ENCODE measurements around the gene ZNF419. TPM values are rescaled to one million over a fixed set of nuclear protein-coding genes. Genes with fewer than 3 reads are reported as not detected.
A peak's percentile ranks its signal among the peaks of the same experiment; 100 is the strongest.

ZNF419 gene
- total and polyA plus RNA-seq, 9 of the 15 experiments (the other 6 are each of a cell fraction or from before 2014, with no cell fraction given), result 0.07 to 5.4 (median 1.5) TPM

DNA sequence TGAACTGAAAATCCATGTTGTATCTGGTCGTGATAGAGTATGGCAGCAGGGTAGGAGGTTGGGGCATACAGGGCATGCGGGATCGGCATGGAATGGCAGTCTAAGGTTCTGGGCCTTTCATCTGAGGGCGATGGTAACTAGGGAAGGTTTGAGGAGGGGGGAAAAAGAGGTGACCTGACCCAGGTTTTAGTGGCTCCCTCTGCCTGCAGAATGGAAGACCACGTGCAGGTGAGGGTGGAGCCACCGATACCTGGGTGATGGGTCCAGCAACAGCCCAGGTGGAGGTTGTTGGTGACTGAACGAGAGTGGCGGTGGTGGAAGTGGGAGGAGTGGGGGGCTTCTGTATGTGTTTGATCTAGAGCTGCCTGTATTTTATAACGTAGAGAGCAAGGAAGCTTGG, 48.6 kb upstream of the ZNF419 start (continued):
- TF ChIP-seq HDAC6 (IDR thresholded peaks at IDR 0.05; ENCODE audit: low read depth, low read length) (no peak), CHCHD3 (CRISPR knock-in tag; IDR thresholded peaks at IDR 0.05) (no peak)

GRCh38 chr19:57441979-57442752, 45.4 kb upstream of the ZNF419 start:
- in situ Hi-C loops (cut with MboI) (no loop called here), intact Hi-C loops (cut with micrococcal nuclease) (no loop called here)
- Histone ChIP-seq H3K79me2 (ENCODE audit: control insufficient read depth, insufficient read depth, low read length) (peaks cover 44% of the 10 kb centered on the region), H3K9ac (ENCODE audit: insufficient read depth in 1 of 2, low read depth in 2 of 2, low read length in 2 of 2) (no peak overlapping the region), H3K9me3 (replicated peaks; ENCODE audit: control insufficient read depth, insufficient read depth, low read depth, low read length) (peaks cover 12% of the 10 kb centered on the region), H3K27me3 (ENCODE audit: control insufficient read depth in 2 of 2, insufficient read depth in 2 of 2, low read length in 2 of 2) (no peaks in the 10 kb centered on the region), H3K4me3 (no peak overlapping the region), H3K27ac (ENCODE audit: extremely low read depth, low read depth, low read length) (no peak overlapping the region), H3K36me3 (ENCODE audit: control insufficient read depth, insufficient read depth, low read length) (peaks cover 43% of the 10 kb centered on the region), H2AFZ (ENCODE audit: low read depth, low read length) (no peak overlapping the region), H4K20me1 (replicated peaks; ENCODE audit: control insufficient read depth, insufficient read depth, low read length) (no peaks in the 10 kb centered on the region), H3K4me2 (ENCODE audit: insufficient read depth, low read length) (no peak overlapping the region), H3K4me1 (replicated peaks in 1 of 2; ENCODE audit: control insufficient read depth in 2 of 2, insufficient read depth in 2 of 2, low read length in 2 of 2) (no peaks in the 10 kb centered on the region; a peak in 1 of 5 replicates), H3K9me1 (ENCODE audit: control insufficient read depth, insufficient read depth, low read length) (no peaks in the 10 kb centered on the region)
- TF ChIP-seq ZFP1 (CRISPR knock-in tag; IDR thresholded peaks at IDR 0.05) (no peak), CBFA2T2 (conservative IDR thresholded peaks at IDR 0.05) (peak; percentile 47), ARID4B (CRISPR knock-in tag; IDR thresholded peaks at IDR 0.05) (no peak), CBFA2T3 (IDR thresholded peaks at IDR 0.05) (peak; percentile 67)
- no TSS peak for BruUV-seq (replicated peaks)
- ChIA-PET POLR2A (no interaction called here), CTCF (ENCODE audit: low intra/inter-chr PET ratio) (no interaction called here)
- 60% methylated on average over 6 of the region's 7 CpGs for WGBS (ENCODE audit: insufficient coverage, low coverage, missing lambda C conversion rate)
- FAIRE-seq (no peak), ATAC-seq (no peak), DNase-seq (ENCODE audit: extremely low read depth in 1 of 4, low spot score in 3 of 4) (peak in 2 of 4 experiments; percentile 11 to 14)

All from K562 (cell line).